ENCODE data around the gene DUSP23.

The DUSP23 gene

GRCh38 chr1:159815926-159816325 lies 35.2 kb downstream of the DUSP23 start:
- Histone ChIP-seq H3K4me3 (no peak overlapping the region), H3K27ac (no peak overlapping the region)
- TF ChIP-seq CTCF (IDR thresholded peaks at IDR 0.05): no peak
- DNase-seq (ENCODE audit: low spot score): no peak

GRCh38 chr1:159817276-159818041 lies 36.7 kb downstream of the DUSP23 start:
- no peak overlapping the region for H3K4me3 ChIP-seq
- no peak overlapping the region for H3K27ac ChIP-seq
- DNase-seq (ENCODE audit: low spot score): no peak
- TF ChIP-seq CTCF (IDR thresholded peaks at IDR 0.05): no peak

GRCh38 chr1:159821171-159821867 lies 40.6 kb downstream of the DUSP23 start:
- Histone ChIP-seq H3K27ac (no peak overlapping the region), H3K4me3 (no peak overlapping the region)
- no peak for DNase-seq (ENCODE audit: low spot score)
- no peak for TF ChIP-seq CTCF (IDR thresholded peaks at IDR 0.05)

GRCh38 chr1:159823406-159823805 lies 42.6 kb downstream of the DUSP23 start:
- TF ChIP-seq CTCF (IDR thresholded peaks at IDR 0.05): no peak
- no peak for DNase-seq (ENCODE audit: low spot score)
- Histone ChIP-seq H3K27ac (no peak overlapping the region), H3K4me3 (no peak overlapping the region)

- no peak overlapping the region for H3K4me3 ChIP-seq
- no peak for DNase-seq (ENCODE audit: low spot score)
- H3K27ac ChIP-seq: no peak overlapping the region
- no peak for TF ChIP-seq CTCF (IDR thresholded peaks at IDR 0.05)
Observed at GRCh38 chr1:159825564-159825963, 44.8 kb downstream of the DUSP23 start.

- no peak for DNase-seq (ENCODE audit: low spot score)
- H3K27ac ChIP-seq: peak within 1 kb of the TSS in 1 of 2 donors; percentile 45
- TF ChIP-seq CTCF (IDR thresholded peaks at IDR 0.05): no peak
- H3K4me3 ChIP-seq: peak within 1 kb of the TSS; percentile 42
Observed at GRCh38 chr1:159826441-159827101, 45.8 kb downstream of the DUSP23 start, which contains the start of gene SLAMF8. SLAMF8 (plus strand) TSS chr1:159826873; CDS start chr1:159826899, 26 bp downstream.

Measured in coronary artery (tissue), 2 donors.